Stimulated activated CD4-positive, alpha-beta T cell treated with anti-CD3 and anti-CD28 coated beads, TNF-alpha, amount 100 ng/mL, for 1 hour (primary cell): ENCODE results near the gene MYO7B.
A peak's percentile ranks its signal among the peaks of the same experiment; 100 is the strongest.
"Not testable (repeated sequence)": the region's sequence is repeated elsewhere in the genome, so short reads cannot be mapped to it uniquely, and the experiment has no call there.

Source experiments
- DNase-seq, 3 donors: peaks; one replicate each; pipeline ENCODE4 v3.0.0-alpha.2; 2020; ENCODE audit warnings: low read depth in 3 of 3, low spot score in 1 of 3

Gene MYO7B

DNA sequence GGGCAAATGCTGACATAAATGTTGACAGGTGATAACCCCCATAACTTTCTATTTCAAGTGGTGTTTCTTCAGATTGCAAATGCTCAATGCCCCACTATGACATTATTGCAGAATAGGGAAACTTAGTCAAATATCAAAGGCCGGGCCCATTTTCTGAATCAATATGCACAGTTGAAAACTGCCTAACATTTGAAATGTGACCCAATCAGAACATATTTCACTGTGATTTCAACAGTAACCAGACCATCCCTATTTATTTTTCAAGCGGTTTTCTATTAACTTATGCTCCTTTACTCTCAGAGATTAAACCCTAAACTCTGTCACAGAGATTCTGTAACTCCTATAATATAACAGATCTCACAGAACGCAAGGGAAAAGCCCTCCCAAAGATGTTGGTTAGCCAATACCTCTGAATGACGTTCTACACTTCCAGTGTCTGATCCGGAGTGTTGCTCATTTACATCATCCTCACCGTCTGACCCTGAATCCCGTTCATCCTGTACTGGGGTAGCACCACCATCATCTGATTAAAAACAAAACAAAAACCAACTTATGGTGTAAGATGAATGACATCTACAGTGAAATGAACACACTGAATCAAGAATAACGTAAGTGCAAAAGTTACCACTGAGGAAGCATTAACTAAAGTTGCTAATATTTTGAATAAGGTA lies 12.1 kb upstream of the MYO7B start:
- DNase-seq, result no peak

DNA sequence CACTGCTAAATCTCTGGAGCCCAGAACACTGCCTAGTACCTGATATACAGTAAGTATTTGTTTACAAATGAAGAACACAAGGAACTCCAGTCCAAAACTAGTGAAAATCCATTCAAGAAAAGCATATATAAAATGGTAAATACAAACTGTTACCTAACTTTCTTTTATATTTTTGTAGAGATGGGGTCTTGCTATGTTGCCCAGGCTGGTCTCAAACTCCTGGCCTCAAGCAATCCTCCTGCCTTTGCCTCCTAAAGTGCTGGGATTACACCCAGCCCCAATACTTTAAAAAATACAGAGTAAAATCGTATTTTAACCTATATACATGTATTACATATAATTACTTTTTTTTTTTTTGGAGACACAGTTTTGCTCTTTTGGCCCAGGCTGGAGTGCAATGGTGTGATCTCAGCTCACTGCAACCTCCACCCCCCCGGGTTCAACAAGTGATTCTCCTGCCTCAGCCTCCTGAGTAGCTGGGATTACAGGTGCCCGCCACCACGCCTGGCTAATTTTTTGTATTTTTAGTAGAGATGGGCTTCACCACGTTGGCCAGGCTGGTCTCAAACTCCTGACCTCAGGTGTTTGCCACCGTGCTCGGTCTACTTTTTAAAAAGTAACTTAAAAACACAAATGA lies 11.2 kb upstream of the MYO7B start:
- DNase-seq, result not testable (repeated sequence)

DNA sequence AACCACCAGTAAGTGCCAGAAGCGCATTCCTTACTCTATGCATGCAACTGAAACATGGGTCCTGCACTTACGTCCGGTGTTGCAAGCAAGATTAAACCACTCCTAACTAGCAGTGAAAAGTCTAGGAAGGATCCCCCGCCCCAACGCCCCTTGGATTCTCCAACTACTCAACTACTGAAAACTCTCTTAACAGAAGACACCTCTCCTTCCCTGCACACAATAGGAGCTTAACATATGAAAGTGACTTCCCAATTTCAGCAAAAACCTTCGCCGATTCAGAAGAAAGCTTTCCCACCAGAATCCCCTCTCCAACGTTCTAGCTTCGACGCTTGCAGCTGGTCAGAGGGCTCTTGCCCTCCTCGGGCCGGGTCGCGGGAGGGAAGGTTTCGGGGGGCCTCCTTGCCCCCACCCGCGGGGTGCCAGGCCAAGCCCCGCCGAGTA lies 9.8 kb upstream of the MYO7B start:
- DNase-seq, result no peak

DNA sequence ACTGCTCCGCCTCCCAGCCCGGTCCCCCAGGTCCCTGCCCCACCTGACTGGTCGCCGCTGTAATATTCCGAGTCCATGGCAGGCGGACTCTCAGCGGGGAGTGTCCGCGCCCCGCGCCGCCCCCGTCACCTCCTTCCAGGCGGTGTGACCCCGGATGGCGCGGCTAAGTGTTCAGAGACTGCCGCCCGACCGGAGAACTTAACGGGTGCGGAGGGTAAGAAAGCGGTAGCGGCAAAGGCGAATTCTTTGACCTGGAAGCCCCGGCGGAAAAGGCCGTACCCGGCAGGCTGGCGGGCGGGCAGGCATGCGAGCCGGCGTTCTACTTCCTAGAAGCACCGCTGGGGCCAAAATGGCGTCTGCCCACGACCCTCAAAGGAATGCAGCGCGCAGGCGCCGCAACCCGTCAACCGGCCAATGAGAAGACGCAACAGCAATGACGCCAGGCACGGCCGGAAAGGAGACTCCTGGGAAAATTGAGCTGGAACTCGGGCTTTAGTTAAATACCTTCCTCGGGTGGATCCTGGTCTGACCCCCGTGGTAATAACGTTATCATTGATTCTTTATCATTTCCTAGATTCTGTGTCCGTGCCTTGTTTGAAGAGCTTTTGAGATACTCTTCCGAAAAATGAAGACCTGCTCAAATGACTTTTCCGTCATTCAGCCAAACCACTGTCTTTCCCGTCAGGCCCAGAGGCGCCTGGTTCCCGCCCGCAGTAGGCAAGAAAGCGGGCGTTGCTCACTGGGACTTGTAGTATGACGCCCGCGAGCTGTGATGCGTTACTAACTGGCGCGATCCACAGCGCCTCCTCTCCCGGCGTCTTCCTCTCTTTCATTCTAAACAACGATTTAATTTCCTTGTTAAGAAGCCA lies 9.1 kb upstream of the MYO7B start, which contains the start of gene IWS1:
Gene IWS1 (minus strand): TSS at position 358 of the 869 bp plus-strand sequence. CDS start 281 bp downstream, at position 77.
- DNase-seq, result peak; percentile 70 to 79 (median 78)

DNA sequence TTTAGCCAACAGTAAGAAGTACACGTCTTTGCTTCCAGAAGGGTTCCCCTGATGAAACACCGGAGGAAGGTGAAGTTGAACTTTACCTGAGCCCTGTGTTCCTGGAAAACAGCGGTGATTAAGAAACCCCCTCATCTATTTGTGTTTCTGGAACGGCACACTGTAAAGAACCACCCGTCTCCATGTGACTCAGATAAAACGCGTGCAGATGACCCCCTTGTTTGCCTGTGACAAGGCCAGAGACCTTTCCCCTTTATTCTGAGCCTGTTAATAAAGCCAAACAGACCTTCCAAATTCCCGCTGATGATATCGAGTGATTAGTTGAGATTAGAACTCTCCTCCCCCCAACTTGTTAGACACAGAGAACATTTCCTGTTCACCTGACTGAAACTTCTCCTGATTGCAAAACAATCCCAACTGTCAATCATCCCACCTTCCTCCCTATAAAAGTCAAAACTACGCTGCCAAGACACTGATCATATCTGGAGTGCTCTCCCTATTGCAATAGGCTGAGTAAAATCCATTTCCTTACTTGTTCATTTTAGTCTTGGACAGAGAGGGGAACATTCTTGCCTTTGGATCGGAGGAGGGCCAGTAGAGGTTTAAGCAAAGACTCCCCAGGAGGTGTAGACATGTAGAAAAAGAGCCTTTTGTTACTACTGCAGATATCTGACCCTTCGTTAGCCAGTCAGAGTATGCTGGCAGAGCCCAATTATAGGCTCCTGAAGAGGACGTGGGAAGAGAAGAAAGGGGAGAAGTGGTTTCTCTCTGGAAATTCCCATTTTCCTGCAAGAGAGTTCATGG lies 8.3 kb upstream of the MYO7B start:
- DNase-seq, result no peak

DNA sequence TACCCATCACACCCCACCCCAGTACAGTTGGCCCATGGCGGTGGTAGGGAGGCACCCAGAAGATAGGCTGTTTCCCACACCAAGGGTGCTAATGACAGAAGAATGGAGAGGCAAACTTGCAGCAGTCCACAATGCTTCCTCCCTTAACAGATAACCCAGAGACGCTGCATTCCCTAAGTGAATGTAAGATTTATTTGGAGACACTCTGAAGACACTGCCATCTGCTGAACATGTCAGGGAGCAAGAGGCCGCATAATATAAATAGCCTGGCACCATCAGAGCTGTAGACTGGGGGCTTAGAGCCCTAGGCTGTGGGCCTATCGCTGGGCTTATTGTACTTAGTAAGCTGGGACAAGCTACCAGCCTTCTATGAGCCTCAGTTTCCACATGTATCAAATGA lies 7.0 kb upstream of the MYO7B start:
- DNase-seq, result no peak

DNA sequence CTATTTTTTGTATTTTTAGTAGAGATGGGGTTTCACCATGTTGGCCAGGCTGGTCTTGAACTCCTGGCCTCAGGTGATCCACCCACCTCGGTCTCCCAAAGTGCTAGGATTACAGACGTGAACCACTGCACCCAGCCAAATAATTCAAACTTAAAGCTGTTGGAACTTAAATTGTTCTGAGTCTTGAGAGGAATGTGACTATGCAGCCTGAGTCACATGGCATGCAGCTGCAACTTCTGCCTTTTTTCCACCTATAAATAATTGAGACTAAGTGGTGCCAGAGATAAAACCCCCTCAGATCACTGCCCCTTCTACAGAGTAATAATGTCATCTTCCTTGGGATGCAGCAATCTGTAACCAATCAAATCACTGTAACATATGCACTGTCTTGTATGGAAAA lies 6.1 kb upstream of the MYO7B start:
- not testable (repeated sequence) for DNase-seq

DNA sequence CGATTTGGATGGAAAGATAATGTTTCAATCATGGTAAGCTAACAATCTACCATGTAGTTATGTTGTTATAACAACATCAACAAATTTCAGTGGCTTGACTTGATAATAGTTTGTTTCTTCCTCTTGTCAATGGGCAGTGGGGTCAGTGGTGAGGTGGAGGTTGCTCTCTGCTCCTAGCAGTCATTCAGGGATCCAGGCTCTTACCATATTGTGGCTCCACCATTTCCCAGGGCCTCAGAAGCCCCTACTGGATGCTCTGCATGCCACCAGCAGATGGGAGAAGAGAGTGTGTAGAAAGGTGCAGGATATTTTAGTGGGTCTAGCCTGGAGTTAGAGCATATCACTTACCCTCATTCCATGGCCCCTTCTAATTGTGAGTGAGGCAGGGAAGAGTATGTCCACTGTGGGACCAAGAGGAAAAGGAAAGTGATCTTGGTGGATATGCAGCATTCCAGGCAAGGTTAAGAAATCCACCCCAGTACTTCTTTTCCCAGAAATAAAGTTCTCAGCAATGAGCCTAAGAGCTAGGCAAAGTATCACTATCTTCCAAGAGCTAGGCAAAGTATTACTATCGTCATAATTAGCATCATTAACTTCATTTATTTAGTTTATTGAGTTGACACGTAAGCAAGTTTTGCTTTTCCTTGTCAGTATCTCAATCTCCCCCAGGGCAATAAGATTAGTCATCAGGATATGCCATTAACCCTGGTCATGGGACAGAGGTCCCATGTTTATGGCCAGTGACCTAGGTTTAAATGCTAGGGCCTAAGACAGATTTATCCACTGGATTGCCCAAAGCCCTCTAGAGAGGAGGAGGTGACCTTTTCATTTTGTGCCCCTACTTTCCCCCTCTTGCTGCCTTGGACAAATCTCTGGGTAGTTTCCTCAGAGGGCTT lies 5.0 kb upstream of the MYO7B start:
- DNase-seq, result no peak

DNA sequence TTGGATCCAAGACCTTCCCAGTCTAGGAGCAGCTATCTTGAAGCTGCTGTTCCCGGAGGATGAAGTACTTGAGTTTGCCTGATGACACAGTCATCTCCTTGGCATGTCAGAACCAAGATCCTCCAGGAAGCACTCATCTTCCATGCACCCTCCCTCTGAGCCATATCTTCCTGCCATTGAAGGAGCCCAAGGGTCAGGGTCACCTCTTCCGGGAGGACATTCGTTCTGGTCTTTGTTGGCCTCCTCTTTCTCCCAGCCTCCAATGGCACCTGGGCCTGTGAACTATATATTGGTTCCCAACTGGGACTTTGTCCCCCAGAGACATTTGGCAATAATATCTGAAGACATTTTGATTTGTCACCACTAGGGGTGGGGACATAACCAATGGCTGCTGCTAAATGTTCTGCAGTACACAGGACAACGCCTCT lies 4.2 kb upstream of the MYO7B start:
- no peak for DNase-seq

DNA sequence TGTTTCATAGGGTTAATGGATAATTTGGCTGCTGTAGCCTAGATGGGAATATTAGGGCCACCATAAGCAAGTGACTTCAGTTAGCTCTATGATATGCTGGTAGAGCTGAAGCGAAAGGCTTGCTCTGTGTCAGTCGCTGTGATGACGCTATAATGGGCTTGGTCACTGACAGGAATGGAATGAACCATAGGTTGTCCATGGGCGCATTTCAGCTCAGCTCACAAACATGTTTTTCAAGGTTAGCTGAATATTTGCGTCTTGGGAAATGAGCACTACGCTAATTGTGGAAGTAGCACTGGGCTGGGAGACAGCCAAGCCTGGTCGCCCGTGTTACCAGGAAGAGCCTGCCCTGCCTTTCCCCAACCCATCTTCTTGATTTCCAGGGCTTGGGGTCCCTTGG lies 3.2 kb upstream of the MYO7B start:
- DNase-seq, result no peak

DNA sequence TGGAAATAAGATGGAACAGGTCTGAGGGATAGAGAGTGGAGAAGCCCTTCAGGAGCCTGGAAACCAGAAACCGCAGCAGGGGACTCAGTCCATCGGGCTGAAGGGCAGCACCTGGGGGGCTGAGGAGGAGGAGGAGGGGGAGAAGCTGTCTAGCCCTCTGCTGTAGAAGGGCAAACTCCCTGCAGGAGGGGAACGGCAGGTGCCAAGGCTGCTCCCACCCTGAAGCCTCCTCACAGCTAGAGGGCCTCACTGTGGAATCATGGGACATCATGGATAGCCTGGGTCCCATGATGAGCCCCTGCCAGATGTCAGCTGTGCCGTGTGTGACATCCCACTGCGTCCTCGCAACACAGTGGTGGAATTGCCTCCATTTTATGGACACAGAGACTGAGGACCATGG lies 435 bp downstream of the MYO7B start:
- no peak for DNase-seq

DNA sequence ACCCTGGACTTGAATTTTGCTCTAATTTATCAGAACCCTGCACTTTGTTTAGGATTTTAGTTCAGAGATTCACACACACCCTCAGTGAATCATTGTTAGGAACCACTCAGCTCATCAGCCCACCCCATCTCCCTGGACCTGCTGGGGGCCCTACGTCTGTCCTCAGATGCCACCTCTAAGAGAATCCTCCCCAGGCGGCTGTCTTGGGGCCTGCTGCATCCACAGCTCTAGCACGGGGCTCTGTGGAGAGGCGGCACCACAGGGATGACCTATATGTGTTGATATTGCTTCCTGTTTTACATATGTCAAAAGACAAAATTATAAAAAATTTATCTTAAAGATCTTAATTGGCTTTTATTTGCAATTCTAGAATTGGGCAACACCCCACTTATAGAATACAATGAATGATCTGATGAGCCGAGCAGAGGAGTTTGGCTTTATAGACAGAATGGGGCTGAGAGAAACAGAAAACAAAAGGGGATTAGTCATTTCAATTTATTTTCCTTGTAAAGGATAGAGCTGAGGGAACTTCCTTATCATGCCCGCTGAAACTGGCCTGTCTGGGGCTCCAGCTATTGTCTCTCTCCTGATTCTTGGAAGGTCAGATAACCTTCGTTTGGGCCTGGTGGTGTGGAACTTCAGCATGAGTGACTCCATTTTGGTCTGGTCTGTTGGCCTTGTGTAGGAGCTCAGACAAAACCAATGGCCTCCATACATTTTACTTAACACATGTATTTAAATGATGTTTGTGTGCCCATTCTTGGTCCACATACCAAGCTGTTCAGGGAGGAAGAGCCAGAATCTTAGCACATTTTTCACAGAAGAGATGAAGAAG lies 1.4 kb downstream of the MYO7B start:
- no peak for DNase-seq

DNA sequence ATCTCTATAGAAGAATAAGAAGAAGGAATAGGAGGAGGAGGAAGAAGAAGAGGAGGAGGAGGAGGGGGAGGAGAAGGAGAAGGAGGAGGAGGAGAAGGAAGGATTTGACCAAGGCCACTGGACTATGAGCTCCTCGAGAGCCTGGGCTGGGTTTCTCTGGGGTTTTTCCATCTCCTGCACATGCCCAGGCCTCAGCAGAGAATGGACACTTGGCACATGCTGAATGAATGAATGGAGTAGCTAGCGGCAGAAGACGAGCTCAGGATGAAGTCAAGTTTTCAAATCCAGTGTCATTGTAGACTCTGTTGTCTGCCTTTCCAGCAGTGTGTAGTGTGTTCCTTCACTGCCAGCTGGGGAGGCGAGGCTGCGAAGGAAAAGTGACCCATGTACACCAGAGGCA lies 2.2 kb downstream of the MYO7B start:
- no peak for DNase-seq

DNA sequence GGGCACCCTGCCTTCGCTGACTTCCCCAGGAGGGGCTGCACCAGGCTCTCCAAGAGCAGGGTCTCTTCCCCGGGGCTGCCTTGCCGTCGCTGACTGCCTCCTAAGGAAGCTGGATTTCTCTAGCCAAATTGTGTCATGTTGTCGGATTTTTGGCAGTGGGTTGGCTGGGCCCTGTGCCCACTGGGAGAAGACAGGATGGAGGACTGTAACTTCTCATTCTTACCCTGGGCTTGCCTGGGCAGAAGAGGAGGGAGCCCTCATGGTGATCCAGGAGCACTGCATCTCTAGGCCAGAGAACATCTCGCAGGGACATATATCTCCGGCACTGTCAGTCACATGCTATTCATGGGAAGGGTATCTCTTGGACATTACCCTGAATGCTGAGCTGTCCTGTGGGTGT lies 6.3 kb downstream of the MYO7B start:
- DNase-seq, result no peak

DNA sequence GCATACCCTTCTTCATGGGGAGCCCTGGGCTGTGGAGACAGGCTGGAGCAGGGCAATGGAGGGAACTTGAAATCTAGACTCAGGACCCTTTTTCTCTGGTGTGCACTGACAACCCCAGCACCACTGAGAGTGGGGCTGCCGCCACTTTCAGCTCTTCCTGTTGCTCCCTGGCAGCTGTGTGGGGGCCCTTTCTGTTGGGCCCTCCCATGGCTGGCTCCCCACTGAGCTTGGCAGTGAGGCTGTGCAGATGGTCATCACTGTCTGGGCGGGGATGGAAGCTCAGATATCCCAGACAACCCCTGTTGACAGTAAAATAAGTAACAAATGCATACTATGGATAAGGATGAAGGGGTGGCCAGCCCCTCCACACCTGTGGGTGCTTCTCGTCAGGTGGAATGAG lies 6.7 kb downstream of the MYO7B start:
- no peak for DNase-seq

DNA sequence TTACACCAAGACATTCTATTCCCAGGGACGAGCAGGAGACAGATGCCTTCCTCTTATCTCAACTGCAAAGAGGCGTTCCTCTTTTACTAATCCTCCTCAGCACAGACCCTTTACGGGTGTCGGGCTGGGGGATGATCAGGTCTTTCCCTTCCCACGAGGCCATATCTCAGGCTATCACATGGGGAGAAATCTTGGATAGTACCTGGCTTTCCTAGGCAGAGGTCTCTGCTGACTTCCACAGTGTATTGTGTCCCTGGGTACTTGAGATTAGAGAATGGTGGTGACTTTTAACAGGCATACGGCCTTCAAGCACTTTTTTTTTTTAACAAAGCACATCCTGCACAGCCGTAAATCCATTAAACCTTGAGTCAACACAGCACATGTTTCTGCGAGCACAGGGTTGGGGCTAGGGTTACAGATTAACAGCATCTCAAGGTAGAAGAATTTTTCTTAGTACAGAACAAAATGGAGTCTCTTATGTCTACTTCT lies 7.6 kb downstream of the MYO7B start:
- not testable (repeated sequence) for DNase-seq

DNA sequence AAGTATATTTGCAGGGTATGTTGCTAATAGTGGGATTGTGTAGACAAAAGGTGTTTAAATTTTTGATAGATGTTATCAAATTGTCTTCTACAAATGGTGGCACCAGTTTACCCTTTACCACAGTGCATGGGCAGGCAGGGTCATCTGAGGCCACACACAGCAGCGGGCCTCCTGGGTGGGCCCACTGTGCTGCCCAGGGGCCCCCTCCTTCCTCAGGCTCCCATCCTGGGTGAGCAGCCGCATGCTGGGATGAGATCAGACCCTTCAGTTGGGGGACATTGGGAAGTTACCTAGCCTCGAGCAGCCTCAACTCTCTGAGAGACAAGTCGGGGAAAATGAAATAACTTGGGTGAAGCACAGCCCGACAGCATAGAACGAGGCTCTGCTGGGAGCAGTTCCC lies 9.7 kb downstream of the MYO7B start:
- no peak for DNase-seq

DNA sequence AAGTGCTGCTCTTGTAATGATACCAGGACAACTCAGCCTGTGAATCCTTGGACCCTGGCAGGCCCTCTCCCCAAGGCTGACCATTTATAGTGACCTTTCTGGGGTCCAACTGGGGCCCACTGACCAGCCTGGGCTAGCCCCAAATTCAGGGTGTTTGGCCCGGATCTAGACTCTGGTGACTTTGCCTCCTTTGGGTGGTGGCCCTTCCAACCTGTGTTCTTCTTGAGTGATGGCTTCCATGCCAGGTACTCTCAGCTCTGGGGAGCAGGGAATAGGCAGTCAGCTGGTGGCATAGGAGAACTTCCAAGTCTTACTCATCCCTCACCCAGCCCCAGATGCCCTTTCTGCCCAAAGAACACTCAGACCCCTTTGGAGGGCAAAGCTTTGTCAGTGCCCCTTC lies 10.3 kb downstream of the MYO7B start:
- no peak for DNase-seq

DNA sequence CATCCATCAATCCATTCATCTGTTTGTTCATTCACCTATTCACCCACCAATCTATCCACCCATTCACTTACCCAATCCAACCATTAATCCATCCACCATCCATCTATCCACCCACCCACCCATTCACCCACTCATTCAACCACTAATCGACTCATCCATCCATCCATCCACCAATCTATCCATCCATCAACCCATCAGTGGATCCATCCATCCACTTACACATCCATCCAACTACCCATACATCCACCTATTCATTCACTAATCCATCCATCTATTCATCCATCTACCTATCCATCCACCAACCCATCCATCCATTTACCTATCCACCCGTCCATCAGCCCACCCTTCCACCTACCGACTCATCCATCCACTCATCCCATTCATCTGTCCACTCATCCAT lies 11.3 kb downstream of the MYO7B start:
- no peak for DNase-seq
